Cardiac septum (tissue), 1 donor: ENCODE results near the gene TLE1. TPM values are rescaled to one million over a fixed set of nuclear protein-coding genes. Genes with fewer than 3 reads are reported as not detected.
"Not testable (repeated sequence)": the region's sequence is repeated elsewhere in the genome, so short reads cannot be mapped to it uniquely, and the experiment has no call there.

ENCODE experiments used
- DNase-seq: peaks from one replicate; pipeline ENCODE4 v3.0.0-alpha.2; 2020; ENCODE audit warnings: low spot score
- intact Hi-C: fragments of 100-400 bp; cut with DNase I; formaldehyde crosslinking; loops from one replicate; pipeline ENCODE4 v1.14.0; 2022
- total RNA-seq: library from RNA; stranded (reverse); fragmentation: NEBNext Ultra II Directional; extraction: Animal tissue kit (Norgen Biotek cat#: 25700); gene quantifications from one replicate; pipeline ENCODE4 v1.2.1, GENCODE V29; 2021
- donor health status: DM: no; HTN: no; CAD: no.

TLE1 gene
- total RNA-seq, 1 donor from 2014 or later: 9.8 TPM

DNA sequence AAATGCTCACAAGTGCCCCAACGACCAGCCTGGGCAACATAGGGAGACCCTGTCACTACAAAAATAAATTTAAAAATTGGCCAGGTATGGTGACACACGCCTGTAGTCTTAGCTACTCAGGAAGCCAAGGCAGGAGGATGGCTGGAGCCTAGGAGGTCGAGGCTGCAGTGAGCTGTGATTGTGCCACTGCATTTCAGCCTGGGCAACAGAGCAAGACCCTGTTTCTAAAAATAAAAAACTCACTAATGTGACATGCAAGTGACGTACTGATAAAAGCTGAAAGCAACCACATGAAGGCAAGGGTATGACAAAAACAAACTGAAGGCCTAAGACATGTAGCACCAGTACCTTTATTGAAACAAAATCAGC lies 81.1 kb downstream of the TLE1 start:
- intact Hi-C loops: no loop called here
- DNase-seq: no peak

DNA sequence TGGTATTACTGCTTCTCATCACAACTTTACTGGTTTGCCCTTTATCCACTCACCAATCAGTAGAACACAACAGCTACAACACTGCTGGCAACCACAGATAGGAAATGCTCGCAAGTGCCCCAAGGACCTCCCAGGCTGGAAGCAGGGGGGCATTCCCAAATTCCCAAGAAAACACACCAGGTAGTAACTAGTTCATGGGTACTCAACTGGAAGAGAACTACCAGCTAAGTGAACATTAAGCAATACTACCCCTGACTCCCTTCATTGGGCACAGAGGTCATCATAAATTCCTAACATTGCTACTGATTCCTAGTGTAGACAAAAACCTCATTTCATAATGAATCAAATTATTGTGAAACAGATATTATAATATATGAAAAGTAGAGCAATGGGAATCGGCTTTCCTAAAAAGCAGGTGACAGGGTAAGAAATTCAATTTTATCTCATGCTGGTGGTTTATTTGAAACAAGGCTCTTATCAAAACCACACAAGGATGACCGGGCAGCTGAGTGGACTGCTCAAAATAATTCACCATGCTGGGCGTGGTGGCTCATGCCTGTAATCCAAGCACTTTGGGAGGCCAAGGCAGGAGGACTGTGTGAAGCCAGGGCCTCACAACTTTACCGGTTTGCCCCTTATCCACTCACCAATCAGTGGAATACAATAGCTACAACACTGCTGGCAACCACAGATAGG lies 81.6 kb downstream of the TLE1 start:
- intact Hi-C loops: no loop called here
- DNase-seq: no peak

DNA sequence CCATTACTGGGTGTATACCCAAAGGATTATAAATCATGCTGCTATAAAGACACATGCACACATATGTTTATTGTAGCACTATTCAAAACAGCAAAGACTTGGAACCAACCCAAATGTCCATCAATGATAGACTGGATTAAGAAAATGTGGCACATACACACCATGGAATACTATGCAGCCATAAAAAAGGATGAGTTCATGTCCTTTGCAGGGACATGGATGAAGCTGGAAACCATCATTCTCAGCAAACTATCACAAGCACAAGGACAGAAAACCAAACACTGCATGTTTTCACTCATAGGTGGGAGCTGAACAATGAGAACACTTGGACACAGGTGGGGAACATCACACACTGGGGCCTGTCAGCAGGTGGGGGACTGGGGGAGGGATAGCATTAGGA lies 83.1 kb downstream of the TLE1 start:
- intact Hi-C loops, DNase-seq: not testable (repeated sequence)

DNA sequence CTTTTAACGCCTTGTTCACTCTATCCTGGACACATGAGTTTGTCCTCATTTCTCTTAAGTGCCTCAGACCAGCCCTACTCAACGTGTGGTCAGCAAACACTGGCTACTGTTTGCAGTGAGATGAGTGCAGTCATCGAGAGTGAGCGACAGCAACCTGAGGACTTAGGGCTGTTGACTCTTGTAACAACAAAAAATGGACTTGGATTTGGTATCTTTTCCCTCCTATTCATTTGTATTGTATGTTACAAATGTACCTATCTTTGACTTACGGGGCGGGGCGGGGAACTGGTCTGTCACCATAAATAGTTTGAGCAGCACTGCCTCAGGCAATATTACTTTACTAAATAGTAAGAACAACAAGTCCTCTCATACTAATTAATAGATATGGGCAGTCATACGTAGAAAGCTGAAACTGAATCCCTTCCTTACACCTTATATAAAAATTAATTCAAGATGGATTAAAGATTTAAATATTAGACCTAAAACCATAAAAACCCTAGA lies 84.1 kb downstream of the TLE1 start:
- no peak for DNase-seq

DNA sequence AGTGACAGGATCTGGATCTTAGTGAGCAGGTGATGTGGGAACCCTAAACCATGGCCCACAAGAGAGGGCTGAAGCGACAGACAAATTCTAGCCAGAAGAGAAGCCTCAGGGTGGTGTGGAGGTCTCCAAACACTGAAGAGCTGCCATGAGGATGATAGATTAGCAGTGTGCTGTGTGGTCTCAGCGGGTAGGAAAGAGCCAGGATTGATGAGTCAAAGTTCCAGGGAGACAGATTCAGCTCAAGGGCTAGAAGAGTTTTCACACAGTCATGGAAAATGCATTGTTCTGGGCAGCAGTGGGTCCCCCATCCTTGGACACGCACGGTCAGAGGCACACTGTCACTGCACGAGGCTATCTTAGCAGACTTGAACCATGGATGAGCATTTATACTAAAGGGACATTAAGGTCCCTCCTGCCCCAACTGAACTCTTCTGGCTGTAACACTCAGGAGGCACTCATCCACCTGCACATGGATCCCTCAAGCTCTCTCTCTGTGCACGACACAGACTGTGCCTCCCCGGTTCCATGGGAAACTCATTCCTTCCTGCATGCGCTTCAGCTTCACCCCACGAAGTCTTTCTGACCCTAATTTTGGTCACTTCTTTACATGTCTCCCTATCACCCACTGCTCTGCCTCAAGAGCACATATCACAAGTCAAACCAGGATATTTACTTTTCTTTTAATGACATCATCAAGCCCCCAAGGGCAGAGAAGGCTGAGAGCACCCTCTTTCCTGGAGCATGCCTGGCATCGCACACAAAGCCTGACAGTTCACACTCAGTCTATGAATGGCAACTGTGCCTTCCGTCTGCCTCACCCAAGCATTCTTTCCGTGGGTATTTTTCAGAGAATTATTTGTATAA lies 84.8 kb downstream of the TLE1 start:
- intact Hi-C loops: loop anchor here (5.0 kb wide), 1 partner anchor 77 kb away; no protein-coding TSS in a partner anchor
- DNase-seq: no peak

More for the DNA sequence above, 84.1 kb downstream of the TLE1 start:
- intact Hi-C loops: no loop called here

DNA sequence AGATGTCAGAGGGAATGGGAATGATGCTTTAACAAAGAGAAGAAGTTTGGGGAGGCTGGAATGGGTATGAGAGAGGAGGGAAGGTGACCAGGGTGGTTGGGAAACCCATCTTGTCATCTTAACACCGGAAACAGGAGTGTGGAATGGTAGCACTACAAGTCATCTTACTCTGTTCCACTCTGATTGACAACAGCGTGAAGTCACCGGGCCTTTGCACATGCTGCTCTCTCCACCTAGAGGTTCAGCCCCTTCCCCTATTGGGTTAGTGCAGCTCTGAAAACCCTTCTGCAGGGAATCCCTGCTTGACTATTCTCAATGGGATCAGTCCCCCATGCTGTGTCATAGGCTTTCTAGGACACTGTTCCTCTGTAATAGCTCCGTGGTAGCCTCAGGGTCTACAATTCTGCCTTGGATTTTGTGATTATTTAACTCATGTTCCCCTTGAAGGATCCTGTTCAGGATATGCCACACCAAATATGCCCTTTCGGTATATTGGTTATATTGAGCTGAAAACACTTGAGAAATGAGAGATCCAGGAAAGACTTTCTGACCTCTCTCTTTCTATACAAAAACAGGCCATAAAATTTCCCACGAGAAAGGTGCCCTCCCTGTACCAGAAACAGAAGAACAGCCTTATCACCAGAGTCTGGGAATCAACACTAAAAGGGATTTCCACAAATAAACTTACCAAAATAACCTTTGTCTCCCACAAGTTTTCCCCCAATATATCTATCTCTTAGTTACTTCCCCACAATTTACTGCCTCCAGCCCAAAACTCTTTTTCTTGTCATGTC lies 86.3 kb downstream of the TLE1 start:
- no peak for DNase-seq
- intact Hi-C loops: loop anchor here (5.0 kb wide), 1 partner anchor 76 kb away; no protein-coding TSS in a partner anchor

DNA sequence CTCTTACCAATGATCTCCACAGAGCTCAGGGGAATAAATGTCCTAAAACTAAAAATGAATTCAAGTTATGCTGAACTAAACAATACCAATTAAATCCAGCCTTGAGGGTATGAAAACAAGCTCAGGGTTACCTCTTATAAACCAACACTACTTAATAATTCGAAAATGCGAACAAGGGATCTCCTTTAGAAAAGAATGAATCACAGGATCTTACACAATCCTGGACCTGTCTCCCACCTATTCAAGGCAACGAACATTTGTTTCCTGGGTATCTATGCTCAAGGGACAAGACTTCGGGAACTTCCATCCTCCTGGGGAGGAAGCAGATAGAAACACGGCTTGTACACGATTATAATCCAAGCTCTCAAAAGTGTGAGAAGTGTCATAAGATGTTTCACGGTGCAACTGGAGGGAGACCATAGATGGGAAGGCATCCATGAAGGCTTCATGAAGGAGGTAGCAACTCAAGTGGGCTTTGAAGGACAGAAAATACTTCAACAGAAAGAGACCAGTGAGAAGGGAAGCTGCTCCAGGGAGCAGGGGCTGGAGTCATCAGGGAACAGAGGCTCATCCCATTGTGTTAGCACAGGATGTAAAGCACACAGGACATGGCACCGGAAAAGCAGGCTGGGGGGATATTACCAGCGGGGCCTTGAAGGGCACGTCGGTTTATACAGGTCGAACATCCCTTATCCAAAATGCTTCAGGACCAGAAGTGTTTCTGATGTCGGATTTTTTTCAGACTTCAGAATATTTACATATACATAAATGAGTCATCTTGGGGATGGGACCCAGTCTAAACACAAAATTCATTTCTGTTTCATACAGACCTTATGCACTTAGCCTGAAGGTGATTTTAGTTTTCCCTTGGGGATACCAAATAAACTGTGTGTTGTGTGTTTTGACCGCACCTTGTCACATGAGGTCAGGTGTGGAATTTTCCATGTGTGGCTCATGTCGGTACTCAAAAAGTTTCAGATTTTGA lies 87.4 kb downstream of the TLE1 start:
- DNase-seq: no peak
- intact Hi-C loops: loop anchor here (5.0 kb wide), 1 partner anchor 75 kb away; no protein-coding TSS in a partner anchor

DNA sequence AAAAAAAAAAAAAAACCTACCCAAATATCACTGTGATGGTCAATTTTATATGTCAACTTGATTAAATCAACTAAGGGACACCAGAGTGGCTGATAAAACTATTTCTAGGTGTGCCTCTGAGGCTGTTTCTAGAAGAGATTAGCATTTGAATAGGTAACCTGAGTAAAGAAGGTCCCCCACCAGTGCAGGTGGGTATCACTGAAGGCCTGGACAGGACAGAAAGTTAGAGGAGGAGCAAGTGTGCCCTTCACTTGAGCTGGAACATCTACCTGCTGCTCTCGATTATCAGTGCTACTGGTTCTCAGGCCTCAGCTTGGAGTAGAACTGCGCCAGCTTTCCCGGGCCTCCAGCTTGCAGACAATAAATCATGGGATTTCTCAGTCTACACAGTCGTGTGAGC lies 88.7 kb downstream of the TLE1 start:
- DNase-seq: no peak
- intact Hi-C loops: loop anchor here (5.0 kb wide), 1 partner anchor 73 kb away; no protein-coding TSS in a partner anchor

DNA sequence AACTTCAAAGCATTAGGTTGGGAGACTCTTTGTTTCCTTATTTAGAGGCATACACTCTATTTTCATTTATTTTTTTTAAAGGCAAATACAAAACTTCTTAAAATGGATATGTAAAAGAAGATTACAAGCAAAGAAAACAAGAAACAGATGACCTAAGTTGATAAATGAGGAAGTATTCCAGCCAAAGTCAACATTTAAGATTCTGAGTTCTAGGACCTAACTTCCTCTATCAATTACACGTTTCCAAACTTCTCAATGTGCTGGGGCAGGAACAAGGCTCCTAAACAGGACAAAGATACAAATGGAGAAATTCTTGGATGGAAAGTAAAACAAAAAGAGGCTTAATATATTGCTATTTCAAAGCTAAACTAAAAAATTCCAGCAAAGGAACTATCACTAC lies 89.5 kb downstream of the TLE1 start:
- DNase-seq: no peak
- intact Hi-C loops: loop anchor here (5.0 kb wide), 1 partner anchor 73 kb away; no protein-coding TSS in a partner anchor

DNA sequence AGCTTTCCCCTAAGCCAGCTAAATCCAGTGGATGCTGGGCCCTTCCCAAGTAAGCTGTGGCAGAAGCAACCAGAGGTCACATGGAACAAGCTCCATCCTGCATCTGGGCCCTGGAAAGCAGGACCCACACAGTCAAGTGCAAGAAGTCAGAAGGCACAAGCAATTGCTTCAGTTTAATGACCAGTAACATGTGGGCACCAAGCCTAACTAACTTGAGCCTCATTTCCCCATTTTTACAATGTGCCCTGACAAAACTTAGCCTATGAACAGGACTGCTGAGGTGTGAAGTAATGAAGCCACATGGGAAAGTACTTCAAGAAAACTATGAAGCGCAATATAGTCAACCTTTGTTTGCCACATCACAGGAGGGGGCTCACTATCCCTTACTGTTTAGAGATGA lies 90.5 kb downstream of the TLE1 start:
- no peak for DNase-seq
- intact Hi-C loops: no loop called here

DNA sequence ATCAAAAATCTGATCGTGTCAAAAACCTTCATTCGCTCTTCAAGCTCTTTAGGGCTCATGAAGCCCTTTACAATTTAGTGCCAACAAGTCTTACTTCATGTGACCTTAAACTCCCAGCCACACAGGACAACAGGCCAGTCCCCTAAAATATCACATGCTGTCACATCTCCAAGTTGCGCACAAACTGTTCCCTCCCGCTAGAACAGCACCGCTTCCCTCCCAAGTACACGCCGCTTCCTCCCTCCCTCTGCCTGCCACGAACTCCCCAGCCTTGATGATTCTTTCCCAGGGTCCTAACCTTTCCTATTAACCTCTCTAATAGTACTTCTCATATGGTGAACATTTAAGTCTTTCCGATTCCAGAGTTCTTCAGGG lies 91.2 kb downstream of the TLE1 start:
- intact Hi-C loops: no loop called here
- no peak for DNase-seq

DNA sequence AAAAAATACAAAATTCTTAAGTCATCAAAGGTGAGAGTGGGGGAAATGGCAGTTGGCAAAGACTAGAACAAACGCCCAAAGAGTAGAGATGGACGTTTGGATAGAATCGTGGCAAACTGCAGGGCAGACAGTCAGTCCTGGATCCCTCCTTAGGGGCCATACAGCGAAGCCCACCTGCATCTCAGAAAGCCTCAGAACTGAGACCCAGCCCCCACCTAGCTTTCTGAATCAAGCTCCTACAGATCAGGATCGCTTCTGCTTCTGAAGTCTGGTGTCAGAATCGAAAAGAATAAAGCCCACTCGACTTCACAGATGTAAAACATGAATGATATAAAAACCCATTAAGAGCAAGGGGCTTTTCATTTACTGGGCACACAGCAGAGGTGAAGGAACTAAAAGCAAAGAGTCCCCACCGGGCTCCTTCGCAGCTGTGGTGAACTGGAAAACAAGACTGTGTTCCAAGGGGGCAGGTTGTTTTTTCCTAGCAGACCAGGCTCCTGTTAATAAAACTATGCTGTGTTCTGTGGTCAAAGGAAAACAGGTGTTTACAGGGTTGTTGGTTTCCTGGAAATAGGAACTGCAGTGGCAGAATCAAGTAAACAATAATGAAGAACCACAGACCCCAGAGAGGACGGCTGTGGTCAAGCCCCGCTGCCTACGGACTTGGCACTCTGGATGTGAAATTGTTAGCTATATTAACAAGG lies 91.8 kb downstream of the TLE1 start:
- no peak for DNase-seq
- intact Hi-C loops: no loop called here

DNA sequence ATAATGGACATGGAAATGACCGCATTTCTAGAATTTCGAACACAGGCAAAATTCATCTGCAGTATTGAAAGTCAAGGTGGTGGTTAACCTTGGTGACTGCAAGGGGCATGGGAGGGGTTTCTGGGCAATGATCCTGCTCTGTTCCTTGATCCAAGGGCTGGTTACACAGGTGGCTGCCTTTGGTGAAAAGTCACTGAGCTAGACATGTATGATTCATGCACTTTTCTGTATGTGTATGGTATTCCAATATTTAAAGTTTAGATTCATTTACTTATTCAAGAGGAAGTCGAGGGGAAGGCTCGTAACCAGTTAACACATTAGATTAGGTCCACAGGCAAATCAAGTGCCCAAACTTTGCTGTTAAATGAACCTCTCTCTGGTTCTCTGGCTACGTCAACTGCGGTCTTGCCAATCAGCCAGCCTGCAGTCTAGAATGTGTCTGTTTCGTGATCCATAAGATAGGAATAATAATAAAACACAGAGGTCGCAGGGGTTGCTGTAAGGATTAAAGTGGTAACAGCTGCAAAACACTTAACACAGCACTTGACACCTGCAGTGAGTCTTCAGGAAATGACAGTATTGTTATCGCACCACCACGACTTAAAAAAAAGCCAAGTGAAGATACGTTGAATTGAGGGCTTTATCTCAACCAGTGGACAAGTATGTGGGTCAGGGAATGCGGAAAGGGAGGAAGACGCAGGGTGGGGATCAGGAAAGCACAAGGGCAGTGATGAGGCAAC lies 92.5 kb downstream of the TLE1 start:
- DNase-seq: no peak
- intact Hi-C loops: no loop called here

DNA sequence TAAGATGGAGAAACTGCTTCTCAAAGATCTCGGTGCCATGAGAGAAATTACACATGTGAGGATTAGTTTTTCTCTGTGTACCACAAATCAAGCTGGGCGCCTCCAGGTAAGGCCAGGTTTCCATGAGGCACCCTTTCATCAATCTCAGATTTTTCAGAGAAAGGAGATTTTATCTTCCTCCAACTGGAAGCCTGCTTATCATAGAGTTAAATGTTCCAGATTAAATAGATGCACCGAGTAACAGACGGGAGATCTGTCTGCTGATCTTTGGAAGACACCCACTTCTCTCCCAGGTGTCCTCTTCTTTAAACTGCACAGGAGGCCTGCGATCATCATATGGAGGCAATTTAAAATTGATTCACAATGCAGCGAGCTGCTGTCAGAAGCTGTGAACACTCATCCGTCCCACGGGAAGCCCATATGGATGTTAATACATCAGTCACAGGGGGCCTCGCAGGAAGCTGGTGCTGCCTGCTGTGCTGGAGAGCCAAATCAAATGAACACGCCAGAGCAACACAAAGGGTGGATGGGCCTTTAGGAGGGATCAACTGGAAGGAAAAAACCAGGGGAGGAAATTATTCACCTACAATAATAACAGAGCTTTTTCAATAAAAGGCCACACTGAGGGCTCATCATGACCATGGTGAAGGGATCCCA lies 93.3 kb downstream of the TLE1 start:
- intact Hi-C loops: no loop called here
- no peak for DNase-seq

DNA sequence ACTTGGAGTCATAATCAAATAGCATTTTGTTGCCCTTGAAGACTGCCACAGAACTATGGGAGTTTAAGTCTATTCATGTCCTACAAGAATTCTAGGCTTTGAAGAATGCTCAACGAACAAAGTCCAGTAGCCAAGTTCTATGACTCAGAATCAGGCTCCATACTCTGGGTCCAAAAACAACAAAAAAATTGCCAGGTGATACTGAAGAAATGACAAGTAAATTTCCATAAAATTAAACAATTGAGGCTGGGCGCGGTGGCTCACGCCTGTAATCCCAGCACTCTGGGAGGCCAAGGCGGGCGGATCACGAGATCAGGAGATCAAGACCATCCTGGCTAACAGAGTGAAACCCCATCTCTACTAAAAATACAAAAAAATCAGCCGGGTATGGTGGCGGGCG lies 94.1 kb downstream of the TLE1 start:
- DNase-seq, intact Hi-C loops: not testable (repeated sequence)

DNA sequence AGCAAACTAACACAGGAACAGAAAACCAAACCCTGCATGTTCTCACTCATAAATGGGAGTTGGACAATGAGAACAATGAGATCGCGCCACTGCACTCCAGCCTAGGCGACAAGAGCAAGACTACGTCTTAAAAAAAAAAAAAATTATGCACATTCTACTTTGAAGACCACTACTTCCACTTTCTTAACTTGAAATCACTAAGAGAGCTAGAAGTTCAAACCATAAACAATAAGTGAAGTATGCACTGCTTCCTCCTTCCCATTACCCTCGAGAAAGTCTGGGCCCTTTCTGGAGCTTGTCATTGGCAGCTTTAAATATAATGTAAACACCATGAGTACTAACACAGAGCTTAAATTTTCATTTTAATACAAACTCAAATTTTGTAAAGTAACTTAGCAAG lies 94.9 kb downstream of the TLE1 start:
- intact Hi-C loops: no loop called here
- DNase-seq: no peak

DNA sequence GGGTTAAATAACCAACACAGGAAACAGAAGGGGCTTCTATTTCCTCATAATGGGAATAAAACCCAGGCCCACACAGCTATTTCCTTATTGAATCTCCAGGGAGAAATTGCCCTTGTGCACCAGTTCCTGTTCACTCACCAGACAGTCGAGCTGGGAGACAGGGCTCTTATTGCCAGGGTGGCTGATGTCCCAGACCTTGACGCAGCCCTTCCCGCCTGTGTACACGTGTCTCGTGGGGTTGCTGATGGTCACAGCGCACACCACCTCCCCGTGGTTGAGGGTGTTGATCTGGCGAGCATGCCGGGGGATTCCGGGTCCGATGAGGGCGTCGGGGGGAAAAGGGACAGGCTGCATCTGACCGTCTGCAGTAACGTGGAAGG lies 96.5 kb downstream of the TLE1 start:
- intact Hi-C loops: no loop called here
- DNase-seq: no peak
